Measurements from ENCODE around the gene RAB27B.
A peak's percentile ranks its signal among the peaks of the same experiment; 100 is the strongest.
"Not testable (repeated sequence)": the region's sequence is repeated elsewhere in the genome, so short reads cannot be mapped to it uniquely, and the experiment has no call there.

The RAB27B gene

GRCh38 chr18:54843314-54843713 is 15.0 kb downstream of the RAB27B start:
- H3K9ac ChIP-seq (ENCODE audit: insufficient read length): no peak overlapping the region
- TF ChIP-seq POLR2AphosphoS5 (IDR thresholded peaks at IDR 0.05; ENCODE audit: borderline replicate concordance, low read depth, low read length) (no peak), EZH2 (IDR thresholded peaks at IDR 0.05) (no peak), FOXP2 (optimal IDR thresholded peaks at IDR 0.05; ENCODE audit: control extremely low read depth, extremely low read length, insufficient read depth) (no peak)
- no peak overlapping the region for H3K27ac ChIP-seq
- H3K36me3 ChIP-seq (ENCODE audit: insufficient read depth, low read length): no peaks in the 10 kb centered on the region
- no peak overlapping the region for H3K4me3 ChIP-seq
- H3K9me3 ChIP-seq (ENCODE audit: low read depth, low read length): no peaks in the 10 kb centered on the region
- DNase-seq (ENCODE audit: low read depth, low spot score): no peak

- Histone ChIP-seq H3K9ac (ENCODE audit: insufficient read length) (no peak overlapping the region), H3K4me3 (no peak overlapping the region), H3K36me3 (ENCODE audit: insufficient read depth, low read length) (no peaks in the 10 kb centered on the region), H3K9me3 (ENCODE audit: low read depth, low read length) (no peaks in the 10 kb centered on the region), H3K27ac (no peak overlapping the region)
- DNase-seq (ENCODE audit: low read depth, low spot score): no peak
- TF ChIP-seq FOXP2 (optimal IDR thresholded peaks at IDR 0.05; ENCODE audit: control extremely low read depth, extremely low read length, insufficient read depth) (no peak), EZH2 (IDR thresholded peaks at IDR 0.05) (no peak), POLR2AphosphoS5 (IDR thresholded peaks at IDR 0.05; ENCODE audit: borderline replicate concordance, low read depth, low read length) (no peak)
Observed at GRCh38 chr18:54845787-54846186, 17.5 kb downstream of the RAB27B start.

- no peak for TF ChIP-seq POLR2AphosphoS5 (IDR thresholded peaks at IDR 0.05; ENCODE audit: borderline replicate concordance, low read depth, low read length)
- TF ChIP-seq FOXP2 (optimal IDR thresholded peaks at IDR 0.05; ENCODE audit: control extremely low read depth, extremely low read length, insufficient read depth): no peak
- no peak for TF ChIP-seq EZH2 (IDR thresholded peaks at IDR 0.05)
- H3K4me3 ChIP-seq: no peak overlapping the region
- no peaks in the 10 kb centered on the region for H3K36me3 ChIP-seq (ENCODE audit: insufficient read depth, low read length)
- H3K27ac ChIP-seq: no peak overlapping the region
- no peak overlapping the region for H3K9ac ChIP-seq (ENCODE audit: insufficient read length)
- H3K9me3 ChIP-seq (ENCODE audit: low read depth, low read length): no peaks in the 10 kb centered on the region
- no peak for DNase-seq (ENCODE audit: low read depth, low spot score)
Observed at GRCh38 chr18:54848121-54848520, 19.8 kb downstream of the RAB27B start.

- Histone ChIP-seq H3K27ac (no peak overlapping the region), H3K9me3 (ENCODE audit: low read depth, low read length) (no peaks in the 10 kb centered on the region), H3K4me3 (no peak overlapping the region), H3K9ac (ENCODE audit: insufficient read length) (no peak overlapping the region), H3K36me3 (ENCODE audit: insufficient read depth, low read length) (no peaks in the 10 kb centered on the region)
- DNase-seq (ENCODE audit: low read depth, low spot score): no peak
- TF ChIP-seq EZH2 (IDR thresholded peaks at IDR 0.05) (no peak), POLR2AphosphoS5 (IDR thresholded peaks at IDR 0.05; ENCODE audit: borderline replicate concordance, low read depth, low read length) (no peak), FOXP2 (optimal IDR thresholded peaks at IDR 0.05; ENCODE audit: control extremely low read depth, extremely low read length, insufficient read depth) (no peak)
Observed at GRCh38 chr18:54849683-54850082, 21.4 kb downstream of the RAB27B start.

- H3K36me3 ChIP-seq (ENCODE audit: insufficient read depth, low read length): no peaks in the 10 kb centered on the region
- DNase-seq (ENCODE audit: low read depth, low spot score): no peak
- TF ChIP-seq FOXP2 (optimal IDR thresholded peaks at IDR 0.05; ENCODE audit: control extremely low read depth, extremely low read length, insufficient read depth) (no peak), EZH2 (IDR thresholded peaks at IDR 0.05) (no peak), POLR2AphosphoS5 (IDR thresholded peaks at IDR 0.05; ENCODE audit: borderline replicate concordance, low read depth, low read length) (no peak)
- H3K9me3 ChIP-seq (ENCODE audit: low read depth, low read length): no peaks in the 10 kb centered on the region
- no peak overlapping the region for H3K4me3 ChIP-seq
- H3K27ac ChIP-seq: no peak overlapping the region
- H3K9ac ChIP-seq (ENCODE audit: insufficient read length): no peak overlapping the region
Observed at GRCh38 chr18:54850598-54850997, 22.3 kb downstream of the RAB27B start.

GRCh38 chr18:54852780-54853675 is 24.8 kb downstream of the RAB27B start:
- Histone ChIP-seq H3K9ac (ENCODE audit: insufficient read length) (no peak overlapping the region), H3K4me3 (no peak overlapping the region), H3K9me3 (ENCODE audit: low read depth, low read length) (no peaks in the 10 kb centered on the region), H3K36me3 (ENCODE audit: insufficient read depth, low read length) (no peaks in the 10 kb centered on the region), H3K27ac (no peak overlapping the region)
- TF ChIP-seq POLR2AphosphoS5 (IDR thresholded peaks at IDR 0.05; ENCODE audit: borderline replicate concordance, low read depth, low read length): no peak
- DNase-seq (ENCODE audit: low read depth, low spot score): peak; percentile 10

GRCh38 chr18:54855050-54855449 is 26.8 kb downstream of the RAB27B start:
- H3K9ac ChIP-seq (ENCODE audit: insufficient read length); H3K27ac ChIP-seq; H3K36me3 ChIP-seq (ENCODE audit: insufficient read depth, low read length); DNase-seq (ENCODE audit: low read depth, low spot score); H3K4me3 ChIP-seq; H3K9me3 ChIP-seq (ENCODE audit: low read depth, low read length): not testable (repeated sequence)

- Histone ChIP-seq H3K4me3 (no peak overlapping the region), H3K9me3 (ENCODE audit: low read depth, low read length) (no peaks in the 10 kb centered on the region), H3K36me3 (ENCODE audit: insufficient read depth, low read length) (no peaks in the 10 kb centered on the region), H3K27ac (no peak overlapping the region), H3K9ac (ENCODE audit: insufficient read length) (no peak overlapping the region)
- TF ChIP-seq POLR2AphosphoS5 (IDR thresholded peaks at IDR 0.05; ENCODE audit: borderline replicate concordance, low read depth, low read length): no peak
- no peak for TF ChIP-seq EZH2 (IDR thresholded peaks at IDR 0.05)
- no peak for TF ChIP-seq FOXP2 (optimal IDR thresholded peaks at IDR 0.05; ENCODE audit: control extremely low read depth, extremely low read length, insufficient read depth)
- DNase-seq (ENCODE audit: low read depth, low spot score): no peak
Observed at GRCh38 chr18:54856105-54856646, 27.9 kb downstream of the RAB27B start.

- H3K9ac ChIP-seq (ENCODE audit: insufficient read length): no peak overlapping the region
- no peak overlapping the region for H3K27ac ChIP-seq
- no peak overlapping the region for H3K4me3 ChIP-seq
- H3K9me3 ChIP-seq (ENCODE audit: low read depth, low read length): no peaks in the 10 kb centered on the region
- DNase-seq (ENCODE audit: low read depth, low spot score): no peak
- TF ChIP-seq EZH2 (IDR thresholded peaks at IDR 0.05) (no peak), POLR2AphosphoS5 (IDR thresholded peaks at IDR 0.05; ENCODE audit: borderline replicate concordance, low read depth, low read length) (no peak), FOXP2 (optimal IDR thresholded peaks at IDR 0.05; ENCODE audit: control extremely low read depth, extremely low read length, insufficient read depth) (no peak)
- no peaks in the 10 kb centered on the region for H3K36me3 ChIP-seq (ENCODE audit: insufficient read depth, low read length)
Observed at GRCh38 chr18:54857499-54857898, 29.2 kb downstream of the RAB27B start.
